GM19351 (cell line): ENCODE measurements around the gene PCDHA12.
"Not testable (repeated sequence)": the region's sequence is repeated elsewhere in the genome, so short reads cannot be mapped to it uniquely, and the experiment has no call there.

Source experiments
- ATAC-seq: cut with Tn5 transposase; IDR thresholded peaks from one replicate; pipeline ENCODE4 v1.9.1; 2021; ENCODE audit warnings: mild to moderate bottlenecking, moderate library complexity; ENCODE audit not compliant: unreplicated experiment

Gene PCDHA12

DNA sequence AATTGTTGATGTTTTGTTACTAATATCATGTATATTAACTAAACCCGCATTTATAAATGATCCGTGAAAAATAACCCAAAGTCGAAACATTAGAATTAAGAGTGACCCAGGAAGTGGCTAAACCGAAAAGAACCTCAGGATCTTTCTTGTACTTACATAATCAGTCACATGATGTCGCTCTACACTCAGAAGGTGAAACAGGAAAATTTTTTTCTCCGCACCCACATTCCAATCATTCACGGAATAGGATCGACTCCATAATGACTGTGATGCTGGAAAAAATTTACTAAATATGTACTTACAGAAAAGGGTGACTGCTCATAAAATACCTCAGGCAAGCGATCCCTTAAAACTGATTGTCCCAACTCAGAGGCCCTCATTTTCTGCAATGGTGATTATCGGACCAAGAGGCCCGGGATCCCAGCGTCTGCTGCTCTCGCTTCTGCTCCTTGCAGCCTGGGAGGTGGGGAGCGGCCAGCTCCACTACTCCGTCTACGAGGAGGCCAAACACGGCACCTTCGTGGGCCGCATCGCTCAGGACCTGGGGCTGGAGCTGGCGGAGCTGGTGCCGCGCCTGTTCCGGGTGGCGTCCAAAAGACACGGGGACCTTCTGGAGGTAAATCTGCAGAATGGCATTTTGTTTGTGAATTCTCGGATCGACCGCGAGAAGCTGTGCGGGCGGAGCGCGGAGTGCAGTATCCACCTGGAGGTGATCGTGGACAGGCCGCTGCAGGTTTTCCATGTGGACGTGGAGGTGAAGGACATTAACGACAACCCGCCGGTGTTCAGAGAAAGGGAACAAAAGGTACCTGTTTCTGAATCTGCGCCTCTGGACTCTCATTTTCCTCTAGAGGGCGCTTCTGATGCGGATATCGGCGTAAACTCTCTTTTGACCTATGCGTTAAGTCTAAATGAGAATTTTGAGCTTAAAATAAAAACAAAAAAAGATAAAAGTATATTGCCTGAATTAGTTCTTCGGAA lies at the start of gene PCDHA12:
PCDHA12 (plus strand) TSS at position 224 of the 981 bp plus-strand sequence; CDS start at position 389, 165 bp downstream.
- no peak for ATAC-seq

DNA sequence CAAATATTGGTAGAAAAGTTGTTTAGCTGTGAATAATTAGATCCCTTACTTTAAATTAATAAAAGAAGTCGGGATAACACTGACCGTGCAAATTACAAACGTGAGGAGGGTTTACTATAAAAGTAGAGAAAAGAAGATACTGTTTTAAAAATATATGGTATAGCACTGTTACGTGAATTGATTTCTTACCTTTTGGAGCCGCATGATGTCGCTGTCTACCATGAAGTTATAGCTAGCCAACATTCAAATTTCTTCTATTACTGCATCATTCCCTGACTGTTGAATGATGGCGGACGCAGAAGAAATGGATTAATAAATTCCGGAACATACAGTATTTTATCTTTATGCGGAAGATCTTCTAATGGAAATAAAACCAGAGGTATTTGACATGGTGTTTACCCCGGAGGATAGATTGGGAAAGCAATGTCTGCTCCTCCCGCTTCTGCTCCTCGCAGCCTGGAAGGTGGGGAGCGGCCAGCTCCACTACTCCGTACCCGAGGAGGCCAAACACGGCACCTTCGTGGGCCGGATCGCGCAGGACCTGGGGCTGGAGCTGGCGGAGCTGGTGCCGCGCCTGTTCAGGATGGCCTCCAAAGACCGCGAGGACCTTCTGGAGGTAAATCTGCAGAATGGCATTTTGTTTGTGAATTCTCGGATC lies 47.3 kb upstream of the PCDHA12 start, which contains the start of gene PCDHA6:
PCDHA6 (plus strand) TSS at position 257 of the 658 bp plus-strand sequence; CDS start at position 389, 132 bp downstream.
- no peak for ATAC-seq

DNA sequence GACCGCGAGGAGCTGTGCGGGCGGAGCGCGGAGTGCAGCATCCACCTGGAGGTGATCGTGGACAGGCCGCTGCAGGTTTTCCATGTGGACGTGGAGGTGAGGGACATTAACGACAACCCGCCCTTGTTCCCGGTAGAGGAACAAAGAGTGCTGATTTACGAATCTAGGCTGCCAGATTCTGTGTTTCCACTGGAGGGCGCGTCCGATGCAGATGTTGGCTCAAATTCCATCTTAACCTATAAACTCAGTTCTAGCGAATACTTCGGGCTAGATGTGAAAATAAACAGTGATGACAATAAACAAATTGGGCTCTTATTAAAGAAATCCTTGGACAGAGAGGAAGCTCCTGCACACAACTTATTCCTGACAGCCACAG lies 46.8 kb upstream of the PCDHA12 start:
- no peak for ATAC-seq

DNA sequence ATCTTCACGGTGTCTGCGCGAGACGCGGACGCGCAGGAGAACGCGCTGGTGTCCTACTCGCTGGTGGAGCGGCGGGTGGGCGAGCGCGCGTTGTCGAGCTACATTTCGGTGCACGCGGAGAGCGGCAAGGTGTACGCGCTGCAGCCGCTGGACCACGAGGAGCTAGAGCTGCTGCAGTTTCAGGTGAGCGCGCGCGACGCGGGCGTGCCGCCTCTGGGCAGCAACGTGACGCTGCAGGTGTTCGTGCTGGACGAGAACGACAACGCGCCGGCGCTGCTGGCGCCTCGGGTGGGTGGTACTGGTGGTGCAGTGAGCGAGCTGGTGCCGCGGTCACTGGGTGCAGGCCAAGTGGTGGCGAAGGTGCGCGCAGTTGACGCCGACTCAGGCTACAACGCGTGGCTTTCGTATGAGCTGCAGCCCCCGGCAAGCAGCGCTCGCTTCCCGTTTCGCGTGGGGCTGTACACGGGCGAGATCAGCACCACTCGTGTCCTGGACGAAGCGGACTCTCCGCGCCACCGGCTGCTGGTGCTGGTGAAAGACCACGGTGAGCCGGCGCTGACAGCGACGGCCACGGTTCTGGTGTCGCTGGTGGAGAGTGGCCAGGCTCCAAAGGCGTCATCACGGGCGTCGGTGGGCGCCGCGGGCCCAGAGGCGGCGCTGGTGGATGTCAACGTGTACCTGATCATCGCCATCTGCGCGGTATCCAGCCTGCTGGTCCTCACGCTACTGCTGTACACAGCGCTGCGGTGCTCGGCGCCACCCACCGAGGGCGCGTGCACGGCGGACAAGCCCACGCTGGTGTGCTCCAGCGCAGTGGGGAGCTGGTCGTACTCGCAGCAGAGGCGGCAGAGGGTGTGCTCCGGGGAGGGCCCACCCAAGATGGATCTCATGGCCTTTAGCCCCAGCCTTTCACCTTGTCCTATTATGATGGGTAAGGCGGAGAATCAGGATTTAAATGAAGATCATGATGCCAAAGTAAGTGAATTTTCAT lies 45.3 kb upstream of the PCDHA12 start:
- not testable (repeated sequence) for ATAC-seq

DNA sequence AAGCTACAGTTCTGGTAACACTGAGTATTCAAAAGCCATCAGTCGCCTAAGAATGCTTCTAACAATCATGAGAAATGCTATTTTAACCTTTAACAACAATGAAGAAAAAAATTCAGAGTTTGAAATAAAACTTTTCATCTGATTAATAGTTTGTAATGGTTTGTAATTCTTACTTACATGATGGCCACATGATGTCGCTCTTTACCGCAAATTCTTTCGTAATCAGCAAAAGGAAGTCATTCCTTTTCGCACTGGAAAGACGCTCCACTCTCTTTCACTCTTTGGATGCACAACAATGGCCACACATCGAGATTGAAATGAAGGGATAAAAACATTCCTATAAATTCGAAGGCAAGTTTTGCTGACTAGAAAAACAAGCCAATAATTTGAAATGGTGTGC lies 41.1 kb upstream of the PCDHA12 start, which contains the start of gene PCDHA7:
PCDHA7 (plus strand) TSS at position 277 of the 400 bp plus-strand sequence; CDS start at position 392, 115 bp downstream.
- no peak for ATAC-seq

- not testable (repeated sequence) for ATAC-seq
Measured at GRCh38 chr5:140834439-140835008, 40.6 kb upstream of the PCDHA12 start.

DNA sequence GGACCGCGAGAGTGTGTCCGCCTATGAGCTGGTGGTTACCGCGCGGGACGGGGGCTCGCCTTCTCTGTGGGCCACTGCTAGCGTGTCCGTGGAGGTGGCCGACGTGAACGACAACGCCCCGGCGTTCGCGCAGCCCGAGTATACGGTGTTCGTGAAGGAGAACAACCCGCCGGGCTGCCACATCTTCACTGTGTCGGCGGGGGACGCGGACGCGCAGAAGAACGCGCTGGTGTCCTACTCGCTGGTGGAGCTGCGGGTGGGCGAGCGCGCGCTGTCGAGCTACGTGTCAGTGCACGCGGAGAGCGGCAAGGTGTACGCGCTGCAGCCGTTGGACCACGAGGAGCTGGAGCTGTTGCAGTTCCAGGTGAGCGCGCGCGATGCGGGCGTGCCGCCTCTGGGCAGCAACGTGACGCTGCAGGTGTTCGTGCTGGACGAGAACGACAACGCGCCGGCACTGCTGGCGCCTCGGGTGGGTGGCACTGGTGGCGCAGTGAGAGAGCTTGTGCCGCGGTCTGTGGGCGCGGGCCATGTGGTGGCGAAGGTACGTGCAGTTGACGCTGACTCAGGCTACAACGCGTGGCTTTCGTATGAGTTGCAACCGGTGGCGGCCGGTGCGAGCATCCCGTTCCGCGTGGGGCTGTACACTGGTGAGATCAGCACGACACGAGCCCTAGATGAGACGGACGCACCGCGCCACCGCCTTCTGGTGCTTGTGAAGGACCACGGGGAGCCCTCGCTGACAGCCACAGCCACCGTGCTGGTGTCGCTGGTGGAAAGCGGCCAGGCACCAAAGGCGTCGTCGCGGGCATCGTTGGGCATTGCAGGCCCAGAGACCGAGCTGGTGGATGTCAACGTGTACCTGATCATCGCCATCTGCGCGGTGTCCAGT lies 39.2 kb upstream of the PCDHA12 start:
- ATAC-seq = no peak

DNA sequence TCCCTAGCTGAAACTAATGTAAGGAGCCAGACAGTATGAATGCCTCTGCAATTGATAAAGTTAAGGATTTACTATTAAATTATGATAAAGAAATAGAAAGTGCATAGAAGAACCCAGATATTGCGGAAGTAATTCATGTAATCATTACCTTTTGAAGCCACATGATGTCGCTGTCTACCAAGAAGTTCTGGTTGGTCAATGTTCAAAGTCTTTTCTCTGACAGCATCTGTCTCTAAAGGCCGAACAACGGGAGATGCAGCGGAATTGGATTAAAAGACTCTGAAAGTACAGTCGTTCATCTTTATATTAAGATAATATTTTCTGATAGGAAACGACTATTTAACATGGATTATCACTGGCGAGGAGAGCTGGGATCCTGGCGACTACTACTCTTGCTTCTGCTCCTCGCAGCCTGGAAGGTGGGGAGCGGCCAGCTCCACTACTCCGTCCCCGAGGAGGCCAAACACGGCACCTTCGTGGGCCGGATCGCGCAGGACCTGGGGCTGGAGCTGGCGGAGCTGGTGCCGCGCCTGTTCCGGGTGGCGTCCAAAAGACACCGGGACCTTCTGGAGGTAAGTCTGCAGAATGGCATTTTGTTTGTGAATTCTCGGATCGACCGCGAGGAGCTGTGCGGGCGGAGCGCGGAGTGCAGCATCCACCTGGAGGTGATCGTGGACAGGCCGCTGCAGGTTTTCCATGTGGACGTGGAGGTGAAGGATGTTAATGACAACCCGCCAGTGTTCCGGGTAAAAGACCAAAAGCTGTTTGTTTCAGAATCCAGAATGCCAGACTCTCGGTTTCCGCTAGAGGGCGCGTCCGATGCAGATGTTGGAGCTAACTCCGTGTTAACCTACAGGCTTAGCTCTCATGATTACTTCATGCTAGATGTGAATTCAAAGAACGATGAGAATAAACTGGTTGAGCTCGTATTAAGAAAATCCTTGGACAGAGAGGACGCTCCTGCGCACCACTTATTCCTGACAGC lies 33.8 kb upstream of the PCDHA12 start, which contains the start of gene PCDHA8:
PCDHA8 (plus strand) TSS at position 210 of the 985 bp plus-strand sequence; CDS start at position 345, 135 bp downstream.
- ATAC-seq = no peak

DNA sequence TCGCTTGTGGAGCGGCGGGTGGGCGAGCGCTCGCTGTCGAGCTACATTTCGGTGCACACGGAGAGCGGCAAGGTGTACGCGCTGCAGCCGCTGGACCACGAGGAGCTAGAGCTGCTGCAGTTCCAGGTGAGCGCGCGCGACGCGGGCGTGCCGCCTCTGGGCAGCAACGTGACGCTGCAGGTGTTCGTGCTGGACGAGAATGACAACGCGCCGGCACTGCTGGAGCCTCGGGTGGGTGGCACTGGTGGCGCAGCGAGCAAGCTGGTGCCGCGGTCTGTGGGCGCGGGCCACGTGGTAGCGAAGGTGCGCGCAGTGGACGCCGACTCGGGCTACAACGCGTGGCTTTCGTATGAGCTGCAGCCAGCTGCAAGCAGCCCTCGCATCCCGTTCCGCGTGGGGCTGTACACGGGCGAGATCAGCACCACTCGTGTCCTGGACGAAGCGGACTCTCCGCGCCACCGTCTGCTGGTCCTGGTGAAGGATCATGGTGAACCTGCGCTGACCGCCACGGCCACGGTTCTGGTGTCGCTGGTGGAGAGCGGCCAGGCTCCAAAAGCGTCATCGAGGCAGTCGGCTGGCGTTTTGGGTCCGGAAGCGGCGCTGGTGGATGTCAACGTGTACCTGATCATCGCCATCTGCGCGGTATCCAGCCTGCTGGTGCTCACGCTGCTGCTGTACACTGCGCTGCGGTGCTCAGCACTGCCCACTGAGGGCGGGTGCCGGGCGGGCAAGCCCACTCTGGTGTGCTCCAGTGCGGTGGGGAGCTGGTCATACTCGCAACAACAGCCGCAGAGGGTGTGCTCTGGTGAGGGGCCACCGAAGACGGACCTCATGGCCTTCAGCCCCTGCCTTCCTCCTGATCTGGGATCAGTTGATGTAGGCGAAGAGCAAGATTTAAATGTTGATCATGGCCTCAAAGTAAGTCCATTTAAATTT lies 32.0 kb upstream of the PCDHA12 start:
- ATAC-seq = no peak

- not testable (repeated sequence) for ATAC-seq
Measured at GRCh38 chr5:140848139-140849102, 26.7 kb upstream of the PCDHA12 start, which contains the start of gene PCDHA9. PCDHA9 (plus strand) TSS chr5:140848382; CDS start chr5:140848496, 114 bp downstream.

GRCh38 chr5:140849831-140850634 lies 25.1 kb upstream of the PCDHA12 start:
- ATAC-seq = not testable (repeated sequence)

GRCh38 chr5:140855772-140856674 lies 19.1 kb upstream of the PCDHA12 start, which contains the start of gene PCDHA10:
PCDHA10 (plus strand) TSS chr5:140855897; CDS start chr5:140856049, 152 bp downstream.
- ATAC-seq = no peak
